Epidermal melanocyte (primary cell): ENCODE results near the gene WWOX.

Experiments used
- DNase-seq: peaks from one replicate; pipeline ENCODE4 v3.0.0; 2011; ENCODE audit warnings: low spot score; ENCODE audit not compliant: insufficient read length

The WWOX gene

GRCh38 chr16:78105517-78105916 is 6.1 kb downstream of the WWOX start:
- no peak for DNase-seq

- DNase-seq: no peak
Observed at GRCh38 chr16:78106686-78107085, 7.2 kb downstream of the WWOX start.

- DNase-seq: no peak
Observed at GRCh38 chr16:78108451-78108850, 9.0 kb downstream of the WWOX start.

GRCh38 chr16:78113258-78113657 is 13.8 kb downstream of the WWOX start:
- no peak for DNase-seq

- no peak for DNase-seq
Observed at GRCh38 chr16:78115659-78116058, 16.2 kb downstream of the WWOX start.

GRCh38 chr16:78116946-78117345 is 17.5 kb downstream of the WWOX start:
- DNase-seq: no peak

GRCh38 chr16:78117391-78117790 is 17.9 kb downstream of the WWOX start:
- DNase-seq: no peak

- DNase-seq: no peak
Observed at GRCh38 chr16:78118469-78119025, 19.1 kb downstream of the WWOX start.

GRCh38 chr16:78122774-78123315 is 23.4 kb downstream of the WWOX start:
- peak; percentile 72 for DNase-seq

GRCh38 chr16:78125112-78125844 is 25.8 kb downstream of the WWOX start:
- DNase-seq: no peak

- no peak for DNase-seq
Observed at GRCh38 chr16:78126662-78127061, 27.2 kb downstream of the WWOX start.

GRCh38 chr16:78127130-78127529 is 27.7 kb downstream of the WWOX start:
- DNase-seq: no peak

- DNase-seq: no peak
Observed at GRCh38 chr16:78128913-78129312, 29.5 kb downstream of the WWOX start.

- DNase-seq: no peak
Observed at GRCh38 chr16:78129349-78129748, 29.9 kb downstream of the WWOX start.

- no peak for DNase-seq
Observed at GRCh38 chr16:78130083-78130608, 30.7 kb downstream of the WWOX start.

GRCh38 chr16:78130950-78131349 is 31.5 kb downstream of the WWOX start:
- no peak for DNase-seq

- DNase-seq: no peak
Observed at GRCh38 chr16:78133919-78134318, 34.5 kb downstream of the WWOX start.

- DNase-seq: no peak
Observed at GRCh38 chr16:78134944-78135619, 35.6 kb downstream of the WWOX start.

GRCh38 chr16:78137179-78137578 is 37.7 kb downstream of the WWOX start:
- no peak for DNase-seq

- DNase-seq: no peak
Observed at GRCh38 chr16:78137782-78138616, 38.5 kb downstream of the WWOX start.

GRCh38 chr16:78140818-78141466 is 41.5 kb downstream of the WWOX start:
- DNase-seq: no peak
